T-helper 2 cell treated with Interferon-gamma antibody and Interleukin-4, amounts not matched to agents 100 ng/mL and 5 ng/mL, for 36 hours (primary cell): Measurements from ENCODE around the gene FBN1. TPM values are rescaled to one million over a fixed set of nuclear protein-coding genes. Genes with fewer than 3 reads are reported as not detected.

ENCODE experiments used
- intact Hi-C: fragments of 100-400 bp; cut with micrococcal nuclease; formaldehyde crosslinking; loops from one replicate; pipeline ENCODE4 v1.15.1; 2023
- total RNA-seq: library from RNA; stranded (reverse); gene quantifications from 2 replicates; pipeline ENCODE4 v1.2.3, GENCODE V29; 2022

Gene FBN1
- total RNA-seq, 1 donor from 2014 or later: 1.1 TPM

- intact Hi-C loops: no loop called here
Measured at GRCh38 chr15:48373821-48374451, 271.6 kb downstream of the FBN1 start.

GRCh38 chr15:48371961-48372360 is 273.5 kb downstream of the FBN1 start:
- intact Hi-C loops: no loop called here

GRCh38 chr15:48371550-48371949 is 274.0 kb downstream of the FBN1 start:
- intact Hi-C loops: no loop called here

- intact Hi-C loops: no loop called here
Measured at GRCh38 chr15:48370460-48370859, 275.0 kb downstream of the FBN1 start.

- intact Hi-C loops: no loop called here
Measured at GRCh38 chr15:48367483-48367882, 278.0 kb downstream of the FBN1 start.

- intact Hi-C loops: no loop called here
Measured at GRCh38 chr15:48366584-48367312, 278.8 kb downstream of the FBN1 start.

- intact Hi-C loops: no loop called here
Measured at GRCh38 chr15:48365575-48365974, 279.9 kb downstream of the FBN1 start.

GRCh38 chr15:48363474-48363873 is 282.0 kb downstream of the FBN1 start:
- intact Hi-C loops: no loop called here

- intact Hi-C loops: no loop called here
Measured at GRCh38 chr15:48361685-48362084, 283.8 kb downstream of the FBN1 start.

GRCh38 chr15:48360841-48361240 is 284.7 kb downstream of the FBN1 start:
- intact Hi-C loops: no loop called here

Other genes starting within 250 kb of the FBN1 start
- 28.9 and 31.8 TPM in 2 replicates for gene CEP152, start 165.4 kb upstream of the FBN1 start, total RNA-seq
- gene EID1, start 232.4 kb upstream of the FBN1 start, total RNA-seq: 107 and 110 TPM in 2 replicates